Caco-2 (cell line): ENCODE results near the gene FCGBP. TPM values are rescaled to one million over a fixed set of nuclear protein-coding genes. Genes with fewer than 3 reads are reported as not detected.

ENCODE experiments used
- BruUV-seq: library from RNA; stranded (reverse); fragments of 400-500 nt; replicated peaks from 2 replicates; lab custom pipeline; 2021; lab: Mats Ljungman, UMichigan
- CTCF ChIA-PET: fragments of 300-600 bp; sonication (Branson Sonifier 250); formaldehyde crosslinking; loops from one replicate; lab custom pipeline; 2022; ENCODE audit warnings: antibody characterized with exemption; lab: Charles Lee
- POLR2A ChIA-PET: fragments of 300-600 bp; sonication (Branson Sonifier 250); formaldehyde crosslinking; loops from one replicate; lab custom pipeline; 2022; ENCODE audit warnings: antibody characterized with exemption; lab: Charles Lee
- DNase-seq, 2 experiments: peaks; one replicate each; pipeline versions ENCODE4 v3.0.0 to v3.0.0-alpha.2; 2020 to 2022
- H3K27me3 ChIP-seq: replicated peaks from 2 replicates; pipeline ENCODE4 v1.6.0; 2011; ENCODE audit warnings: low read length; ENCODE audit not compliant: control insufficient read depth, insufficient read depth
- H3K36me3 ChIP-seq: 2 replicates; pipeline ENCODE4 v1.5.1; 2011; ENCODE audit warnings: low read length; ENCODE audit not compliant: control insufficient read depth, insufficient read depth
- H3K4me1 ChIP-seq: fragments of 250-450 bp; sonication (Bioruptor Pico); 2 replicates; pipeline ENCODE4 v1.5.1; 2020; ENCODE audit warnings: mild to moderate bottlenecking
- H3K4me3 ChIP-seq: 2 replicates; pipeline ENCODE4 v1.5.1; 2011; ENCODE audit warnings: low read depth, mild to moderate bottlenecking, control low read depth, low read length
- H3K9me3 ChIP-seq: fragments of 250-450 bp; sonication (Bioruptor Pico); 2 replicates; pipeline ENCODE4 v1.5.1; 2020; ENCODE audit warnings: mild to moderate bottlenecking, moderate library complexity
- H3K27ac Mint-ChIP-seq: one replicate; pipeline ENCODE4 v1.8.0; 2022; ENCODE audit warnings: mixed read lengths; ENCODE audit not compliant: unreplicated experiment
- H3K27me3 Mint-ChIP-seq: one replicate; pipeline ENCODE4 v1.8.0; 2022; ENCODE audit warnings: mixed read lengths; ENCODE audit not compliant: insufficient read depth, unreplicated experiment
- H3K36me3 Mint-ChIP-seq: one replicate; pipeline ENCODE4 v1.8.0; 2022; ENCODE audit warnings: mild to moderate bottlenecking, mixed read lengths; ENCODE audit not compliant: insufficient read depth, unreplicated experiment
- H3K4me1 Mint-ChIP-seq: one replicate; pipeline ENCODE4 v1.8.0; 2022; ENCODE audit warnings: low read depth, mixed read lengths; ENCODE audit not compliant: unreplicated experiment
- H3K4me3 Mint-ChIP-seq: one replicate; pipeline ENCODE4 v1.8.0; 2022; ENCODE audit warnings: mild to moderate bottlenecking, moderate library complexity, mixed read lengths; ENCODE audit not compliant: unreplicated experiment
- H3K9me3 Mint-ChIP-seq: one replicate; pipeline ENCODE4 v1.8.0; 2022; ENCODE audit warnings: mixed read lengths; ENCODE audit not compliant: unreplicated experiment
- intact Hi-C: fragments of 100-400 bp; cut with micrococcal nuclease; formaldehyde crosslinking; loops from one replicate; pipeline ENCODE4 v1.10.0; 2022; ENCODE audit not compliant: unreplicated experiment
- total RNA-seq: library from RNA; stranded (reverse); gene quantifications from 2 replicates; pipeline ENCODE4 v1.2.3, GENCODE V29; 2022
- TF ChIP-seq, protein P1 (sequence below), 2 experiments: fragments of 200-600 bp in 1 of 2; IDR thresholded peaks; 1 replicate in 1 of 2; 2 replicates in 1 of 2; pipeline versions ENCODE4 v1.5.1 to v1.8.0; 2011 to 2022; ENCODE audit warnings: antibody characterized with exemption in 1 of 2, control low read depth in 1 of 2, inconsistent platforms in 1 of 2, low read depth in 1 of 2, low read length in 1 of 2, mild to moderate bottlenecking in 1 of 2, moderate library complexity in 1 of 2; ENCODE audit not compliant: insufficient read depth in 1 of 2, severe bottlenecking in 1 of 2, unreplicated experiment in 1 of 2

Gene FCGBP
- total RNA-seq, 1 experiment from 2014 or later = 0.16 TPM

GRCh38 chr19:39951065-39951650 is 16.7 kb upstream of the FCGBP start:
- H3K4me1 Mint-ChIP-seq = no peaks in the 10 kb centered on the region
- no peaks in the 10 kb centered on the region for H3K27me3 ChIP-seq
- CTCF ChIA-PET = no interaction called here
- no peaks in the 10 kb centered on the region for H3K36me3 Mint-ChIP-seq
- TF ChIP-seq, protein P1, sequence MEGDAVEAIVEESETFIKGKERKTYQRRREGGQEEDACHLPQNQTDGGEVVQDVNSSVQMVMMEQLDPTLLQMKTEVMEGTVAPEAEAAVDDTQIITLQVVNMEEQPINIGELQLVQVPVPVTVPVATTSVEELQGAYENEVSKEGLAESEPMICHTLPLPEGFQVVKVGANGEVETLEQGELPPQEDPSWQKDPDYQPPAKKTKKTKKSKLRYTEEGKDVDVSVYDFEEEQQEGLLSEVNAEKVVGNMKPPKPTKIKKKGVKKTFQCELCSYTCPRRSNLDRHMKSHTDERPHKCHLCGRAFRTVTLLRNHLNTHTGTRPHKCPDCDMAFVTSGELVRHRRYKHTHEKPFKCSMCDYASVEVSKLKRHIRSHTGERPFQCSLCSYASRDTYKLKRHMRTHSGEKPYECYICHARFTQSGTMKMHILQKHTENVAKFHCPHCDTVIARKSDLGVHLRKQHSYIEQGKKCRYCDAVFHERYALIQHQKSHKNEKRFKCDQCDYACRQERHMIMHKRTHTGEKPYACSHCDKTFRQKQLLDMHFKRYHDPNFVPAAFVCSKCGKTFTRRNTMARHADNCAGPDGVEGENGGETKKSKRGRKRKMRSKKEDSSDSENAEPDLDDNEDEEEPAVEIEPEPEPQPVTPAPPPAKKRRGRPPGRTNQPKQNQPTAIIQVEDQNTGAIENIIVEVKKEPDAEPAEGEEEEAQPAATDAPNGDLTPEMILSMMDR (IDR thresholded peaks at IDR 0.05; ENCODE audit: insufficient read depth in 1 of 2, low read depth in 1 of 2, low read length in 1 of 2, severe bottlenecking in 1 of 2, unreplicated experiment in 1 of 2) = no peak
- BruUV-seq = no TSS peak
- no peaks in the 10 kb centered on the region for H3K9me3 Mint-ChIP-seq
- H3K36me3 ChIP-seq = no peaks in the 10 kb centered on the region
- no peak overlapping the region for H3K4me3 Mint-ChIP-seq
- no peaks in the 10 kb centered on the region for H3K4me1 ChIP-seq
- no peak overlapping the region for H3K27ac Mint-ChIP-seq
- DNase-seq = no peak
- H3K4me3 ChIP-seq = no peak overlapping the region
- H3K9me3 ChIP-seq = no peaks in the 10 kb centered on the region
- POLR2A ChIA-PET = no interaction called here
- intact Hi-C loops = no loop called here
- H3K27me3 Mint-ChIP-seq = peaks cover 3% of the 10 kb centered on the region

DNA sequence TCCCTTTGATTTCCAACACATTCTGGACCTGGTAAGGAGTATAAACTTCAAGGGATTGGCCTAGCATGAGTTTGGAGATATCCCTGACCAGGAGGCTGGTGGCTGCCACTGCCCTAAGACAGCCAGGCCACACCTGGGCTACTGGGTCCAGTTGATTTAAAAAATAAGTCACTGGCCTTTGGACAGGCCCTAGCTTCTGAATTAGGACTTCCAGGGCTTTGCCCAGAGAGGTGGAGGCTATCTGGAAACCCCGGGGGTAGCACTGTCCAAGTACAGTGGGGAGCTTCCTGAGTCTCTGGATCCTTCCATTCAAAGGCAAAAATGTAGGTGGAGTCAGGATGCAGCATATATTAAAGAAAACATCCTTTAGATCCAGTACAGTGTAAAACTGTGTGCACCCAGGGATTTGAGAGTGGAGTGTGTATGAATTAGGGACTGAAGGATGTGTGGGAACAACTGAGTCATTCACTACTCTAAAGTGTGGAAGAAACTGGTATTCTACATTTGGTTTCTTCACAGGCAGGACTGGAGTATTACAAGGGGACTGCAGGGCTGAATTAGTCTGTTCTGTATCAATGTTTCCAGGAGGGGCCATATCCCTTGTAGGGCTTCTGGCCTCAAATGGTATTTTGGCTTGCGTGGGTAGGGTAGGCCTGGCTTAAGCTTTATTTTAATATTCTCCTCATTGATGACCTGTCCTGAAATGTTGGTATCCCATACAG is 14.8 kb upstream of the FCGBP start:
- no peak overlapping the region for H3K27ac Mint-ChIP-seq
- H3K4me3 Mint-ChIP-seq = no peak overlapping the region
- H3K9me3 ChIP-seq = no peaks in the 10 kb centered on the region; the same call in 1 of the 2 replicates
- ChIA-PET CTCF (no interaction called here), POLR2A (no interaction called here)
- BruUV-seq = no TSS peak
- no peaks in the 10 kb centered on the region for H3K27me3 Mint-ChIP-seq
- H3K4me1 ChIP-seq = peaks cover 10% of the 10 kb centered on the region
- TF ChIP-seq, protein P1 (IDR thresholded peaks at IDR 0.05; ENCODE audit: insufficient read depth in 1 of 2, low read depth in 1 of 2, low read length in 1 of 2, severe bottlenecking in 1 of 2, unreplicated experiment in 1 of 2) = no peak
- no peak for DNase-seq
- H3K27me3 ChIP-seq = no peaks in the 10 kb centered on the region
- intact Hi-C loops = no loop called here
- H3K4me3 ChIP-seq = no peak overlapping the region
- H3K36me3 Mint-ChIP-seq = no peaks in the 10 kb centered on the region
- H3K9me3 Mint-ChIP-seq = no peaks in the 10 kb centered on the region
- no peaks in the 10 kb centered on the region for H3K36me3 ChIP-seq
- H3K4me1 Mint-ChIP-seq = peaks cover 3% of the 10 kb centered on the region

GRCh38 chr19:39946532-39946931 is 12.1 kb upstream of the FCGBP start:
- intact Hi-C loops = no loop called here
- POLR2A ChIA-PET = no interaction called here
- Histone ChIP-seq H3K36me3 (no peaks in the 10 kb centered on the region), H3K4me3 (no peak overlapping the region), H3K4me1 (peaks cover 24% of the 10 kb centered on the region), H3K27me3 (no peaks in the 10 kb centered on the region), H3K9me3 (no peaks in the 10 kb centered on the region; the same call in 1 of the 2 replicates)
- DNase-seq = no peak
- BruUV-seq = no TSS peak
- Mint-ChIP-seq H3K27me3 (no peaks in the 10 kb centered on the region), H3K4me1 (peaks cover 22% of the 10 kb centered on the region), H3K4me3 (no peak overlapping the region), H3K27ac (no peak overlapping the region), H3K36me3 (no peaks in the 10 kb centered on the region), H3K9me3 (no peaks in the 10 kb centered on the region)
- CTCF ChIA-PET = interaction anchor here (1.3 kb wide), 1 partner anchor 24 kb away, joined by 4 read pairs; the partner anchor contains the start of gene PSMC4
- TF ChIP-seq, protein P1 (IDR thresholded peaks at IDR 0.05; ENCODE audit: insufficient read depth in 1 of 2, low read depth in 1 of 2, low read length in 1 of 2, severe bottlenecking in 1 of 2, unreplicated experiment in 1 of 2) = no peak
